Smooth muscle cell (in vitro differentiated cells): ENCODE data around the gene PERCC1. TPM values are rescaled to one million over a fixed set of nuclear protein-coding genes. Genes with fewer than 3 reads are reported as not detected.

Experiments used
- DNase-seq: peaks from one replicate; lab custom pipeline; 2025; ENCODE audit not compliant: unreplicated experiment; lab: John Stamatoyannopoulos, UW
- H2AFZ ChIP-seq: fragments of 200-600 bp; sonication (generic); 2 replicates; pipeline ENCODE4 v1.6.0; 2016; ENCODE audit warnings: antibody characterized with exemption, low read depth, mild to moderate bottlenecking
- H3F3A ChIP-seq: fragments of 200-600 bp; sonication (generic); 2 replicates; pipeline ENCODE4 v1.6.0; 2017; ENCODE audit warnings: antibody characterized with exemption, low read depth
- H3K27ac ChIP-seq: fragments of 200-600 bp; sonication (generic); 2 replicates; pipeline ENCODE4 v1.5.1; 2016; ENCODE audit warnings: low read depth, mild to moderate bottlenecking
- H3K27me3 ChIP-seq: fragments of 200-600 bp; sonication (generic); 2 replicates; pipeline ENCODE4 v1.6.1; 2016; ENCODE audit warnings: low read depth, mild to moderate bottlenecking
- H3K36me3 ChIP-seq: fragments of 200-600 bp; sonication (generic); 2 replicates; pipeline ENCODE4 v1.5.1; 2016; ENCODE audit warnings: low read depth
- H3K4me1 ChIP-seq: fragments of 200-600 bp; sonication (generic); 2 replicates; pipeline ENCODE4 v1.5.1; 2016; ENCODE audit warnings: low read depth
- H3K4me2 ChIP-seq: fragments of 200-600 bp; sonication (generic); 2 replicates; pipeline ENCODE4 v1.6.0; 2016; ENCODE audit warnings: mild to moderate bottlenecking
- H3K4me3 ChIP-seq: fragments of 200-600 bp; sonication (generic); 2 replicates; pipeline ENCODE4 v1.5.1; 2016; ENCODE audit warnings: mild to moderate bottlenecking
- H3K79me2 ChIP-seq: fragments of 200-600 bp; sonication (generic); 2 replicates; pipeline ENCODE4 v1.6.0; 2016; ENCODE audit warnings: low read depth, mild to moderate bottlenecking
- H3K9ac ChIP-seq: fragments of 200-600 bp; sonication (generic); 2 replicates; pipeline ENCODE4 v1.6.0; 2016; ENCODE audit warnings: low read depth
- H3K9me3 ChIP-seq: fragments of 200-600 bp; sonication (generic); replicated peaks from 2 replicates; pipeline ENCODE4 v1.5.1; 2016; ENCODE audit warnings: low read depth
- H4K20me1 ChIP-seq: fragments of 200-600 bp; sonication (generic); 2 replicates; pipeline ENCODE4 v1.6.0; 2016; ENCODE audit warnings: low read depth
- CTCF ChIP-seq: fragments of 200-600 bp; sonication (generic); IDR thresholded peaks from 2 replicates; pipeline ENCODE4 v1.5.1; 2017; ENCODE audit warnings: borderline replicate concordance, mild to moderate bottlenecking, antibody characterized with exemption; ENCODE audit not compliant: insufficient read depth, poor library complexity, severe bottlenecking
- WGBS: methylation state at CpG from one replicate; pipeline ENCODE4 v1.1.7; 2016; ENCODE audit warnings: low lambda C conversion rate; 5-methylcytosine and 5-hydroxymethylcytosine counted together
- polyA plus RNA-seq: library from polyadenylated mRNA; unstranded; fragments of >200 nt; fragmentation: Nextera tagmentation; extraction: Ambion mirVana; gene quantifications from 2 replicates; pipeline ENCODE4 v1.2.1, GENCODE V29; 2016
- total RNA-seq: library from RNA; depleted of rRNA; stranded (reverse); fragments of >200 nt; gene quantifications from 2 replicates; pipeline ENCODE4 v1.2.3, GENCODE V29; 2014

The PERCC1 gene
- total and polyA plus RNA-seq, 2 experiments from 2014 or later, result not detected

GRCh38 chr16:1448536-1449116, 17.7 kb downstream of the PERCC1 start:
- WGBS, result 98% methylated on average over 21 of the region's 30 CpGs

GRCh38 chr16:1449201-1449788, 18.4 kb downstream of the PERCC1 start:
- no peaks in the 10 kb centered on the region for H3K36me3 ChIP-seq
- H3F3A ChIP-seq, result no peaks in the 10 kb centered on the region
- no peak overlapping the region for H3K4me3 ChIP-seq
- no peaks in the 10 kb centered on the region for H3K9me3 ChIP-seq
- no peaks in the 10 kb centered on the region for H3K79me2 ChIP-seq
- H3K27ac ChIP-seq, result no peak overlapping the region
- no peak overlapping the region for H2AFZ ChIP-seq
- no peak overlapping the region for H3K9ac ChIP-seq
- TF ChIP-seq CTCF, result no peak
- no peaks in the 10 kb centered on the region for H3K27me3 ChIP-seq
- no peaks in the 10 kb centered on the region for H4K20me1 ChIP-seq
- DNase-seq, result no peak
- WGBS, result 96% methylated on average over 25 of the region's 25 CpGs
- H3K4me1 ChIP-seq, result no peaks in the 10 kb centered on the region
- H3K4me2 ChIP-seq, result no peak overlapping the region

More at GRCh38 chr16:1448536-1449116, 17.7 kb downstream of the PERCC1 start:
- Histone ChIP-seq H3F3A (no peaks in the 10 kb centered on the region), H3K36me3 (no peaks in the 10 kb centered on the region), H3K27ac (no peak overlapping the region), H3K4me2 (no peak overlapping the region), H2AFZ (no peak overlapping the region), H3K27me3 (no peaks in the 10 kb centered on the region), H3K9me3 (no peaks in the 10 kb centered on the region), H4K20me1 (no peaks in the 10 kb centered on the region), H3K79me2 (no peaks in the 10 kb centered on the region), H3K9ac (no peak overlapping the region), H3K4me3 (no peak overlapping the region), H3K4me1 (no peaks in the 10 kb centered on the region)
- no peak for TF ChIP-seq CTCF
- no peak for DNase-seq

GRCh38 chr16:1450218-1450617, 19.3 kb downstream of the PERCC1 start:
- Histone ChIP-seq H3K9me3 (no peaks in the 10 kb centered on the region), H3K27ac (no peak overlapping the region), H3K9ac (no peak overlapping the region), H2AFZ (no peak overlapping the region), H3K4me2 (no peak overlapping the region), H3K4me3 (no peak overlapping the region), H3K27me3 (no peaks in the 10 kb centered on the region), H3K36me3 (no peaks in the 10 kb centered on the region), H3K4me1 (no peaks in the 10 kb centered on the region), H3F3A (no peaks in the 10 kb centered on the region), H3K79me2 (no peaks in the 10 kb centered on the region), H4K20me1 (no peaks in the 10 kb centered on the region)
- 93% methylated on average over 29 of the region's 29 CpGs for WGBS
- DNase-seq, result no peak
- no peak for TF ChIP-seq CTCF

GRCh38 chr16:1450841-1451240, 20.0 kb downstream of the PERCC1 start:
- no peaks in the 10 kb centered on the region for H3K9me3 ChIP-seq

More at GRCh38 chr16:1450841-1451240, 20.0 kb downstream of the PERCC1 start:
- Histone ChIP-seq H3K4me2 (no peak overlapping the region), H3K4me1 (no peaks in the 10 kb centered on the region), H3K9ac (no peak overlapping the region), H3K36me3 (no peaks in the 10 kb centered on the region), H3K27ac (no peak overlapping the region), H3K79me2 (no peaks in the 10 kb centered on the region), H3K4me3 (no peak overlapping the region), H3F3A (no peaks in the 10 kb centered on the region), H2AFZ (no peak overlapping the region), H3K27me3 (no peaks in the 10 kb centered on the region), H4K20me1 (no peaks in the 10 kb centered on the region)
- TF ChIP-seq CTCF, result no peak
- 96% methylated on average over 21 of the region's 21 CpGs for WGBS
- DNase-seq, result no peak
